GM23338 (cell line): ENCODE data around the gene NKX2-1. TPM values are rescaled to one million over a fixed set of nuclear protein-coding genes. Genes with fewer than 3 reads are reported as not detected.

Experiments used
- ATAC-seq: fragments of 200-7000 bp; cut with Tn5 transposase; 3 replicates; pipeline ENCODE4 v1.9.1; 2020
- DNase-seq: peaks from one replicate; pipeline ENCODE4 v3.0.0-alpha.2; 2015; ENCODE audit warnings: low spot score
- H2AFZ ChIP-seq: fragments of 200-600 bp; sonication (generic); 2 replicates; pipeline ENCODE4 v1.8.0; 2016; ENCODE audit warnings: antibody characterized with exemption, mild to moderate bottlenecking, moderate library complexity
- H3F3A ChIP-seq: fragments of 200-600 bp; sonication (generic); replicated peaks from 2 replicates; pipeline ENCODE4 v1.8.0; 2017; ENCODE audit warnings: antibody characterized with exemption, mixed run types, low read depth
- H3K27ac ChIP-seq: fragments of 200-600 bp; sonication (generic); 2 replicates; pipeline ENCODE4 v1.6.1; 2016; ENCODE audit warnings: low read depth
- H3K27me3 ChIP-seq: fragments of 200-600 bp; sonication (generic); 2 replicates; pipeline ENCODE4 v1.8.0; 2016; ENCODE audit warnings: mild to moderate bottlenecking, mixed run types, moderate library complexity; ENCODE audit not compliant: insufficient read depth
- H3K36me3 ChIP-seq: fragments of 200-600 bp; sonication (generic); 2 replicates; pipeline ENCODE4 v1.8.0; 2016; ENCODE audit warnings: mild to moderate bottlenecking; ENCODE audit not compliant: insufficient read depth
- H3K4me1 ChIP-seq: fragments of 200-600 bp; sonication (generic); 2 replicates; pipeline ENCODE4 v1.8.0; 2016; ENCODE audit warnings: mild to moderate bottlenecking, moderate library complexity; ENCODE audit not compliant: insufficient read depth
- H3K4me2 ChIP-seq: fragments of 200-600 bp; sonication (generic); 2 replicates; pipeline ENCODE4 v1.7.1; 2017; ENCODE audit warnings: mixed run types
- H3K4me3 ChIP-seq: fragments of 200-600 bp; sonication (generic); 2 replicates; pipeline ENCODE4 v1.6.1; 2016; ENCODE audit warnings: mixed run types
- H3K79me2 ChIP-seq: fragments of 200-600 bp; sonication (generic); replicated peaks from 2 replicates; pipeline ENCODE4 v1.8.0; 2017; ENCODE audit warnings: mild to moderate bottlenecking; ENCODE audit not compliant: insufficient read depth
- H3K9me2 ChIP-seq: fragments of 200-600 bp; sonication (generic); 2 replicates; pipeline ENCODE4 v1.8.0; 2017; ENCODE audit not compliant: insufficient read depth
- H4K20me1 ChIP-seq: fragments of 200-600 bp; sonication (generic); replicated peaks from 2 replicates; pipeline ENCODE4 v1.8.0; 2017; ENCODE audit warnings: mild to moderate bottlenecking; ENCODE audit not compliant: insufficient read depth
- H3K27ac Mint-ChIP-seq: 2 replicates; pipeline ENCODE4 v1.8.0; 2020; ENCODE audit warnings: inconsistent platforms, mild to moderate bottlenecking, moderate library complexity, mixed read lengths
- H3K27me3 Mint-ChIP-seq: 3 replicates; pipeline ENCODE4 v1.8.0; 2022; ENCODE audit warnings: low read depth, mild to moderate bottlenecking, moderate library complexity, mixed read lengths, inconsistent platforms; ENCODE audit not compliant: insufficient read depth, poor library complexity
- H3K36me3 Mint-ChIP-seq: 3 replicates; pipeline ENCODE4 v1.8.0; 2021; ENCODE audit warnings: low read depth, mild to moderate bottlenecking, inconsistent platforms, moderate library complexity, mixed read lengths
- H3K4me1 Mint-ChIP-seq: 3 replicates; pipeline ENCODE4 v1.8.0; 2020; ENCODE audit warnings: mild to moderate bottlenecking, inconsistent platforms, mixed read lengths
- H3K4me3 Mint-ChIP-seq: 3 replicates; pipeline ENCODE4 v1.8.0; 2021; ENCODE audit warnings: moderate library complexity, mild to moderate bottlenecking, inconsistent platforms, mixed read lengths
- H3K9me3 Mint-ChIP-seq: 3 replicates; pipeline ENCODE4 v1.8.0; 2020; ENCODE audit warnings: moderate library complexity, mild to moderate bottlenecking, inconsistent platforms, mixed read lengths
- CTCF ChIP-seq, 2 experiments: fragments of 200-600 bp in 1 of 2; sonication (generic) in 1 of 2; conservative IDR thresholded peaks; 2 replicates each; pipeline versions ENCODE4 v1.5.1 to v1.6.1; 2016 to 2017; ENCODE audit warnings: antibody characterized with exemption in 2 of 2, low read depth in 2 of 2, mild to moderate bottlenecking in 2 of 2, moderate library complexity in 1 of 2
- EZH2 ChIP-seq: fragments of 200-600 bp; sonication (generic); IDR thresholded peaks from one replicate; pipeline ENCODE4 v1.8.0; 2017; ENCODE audit warnings: antibody characterized with exemption, mild to moderate bottlenecking, low read depth; ENCODE audit not compliant: unreplicated experiment
- EZH2phosphoT487 ChIP-seq: fragments of 200-600 bp; sonication (generic); IDR thresholded peaks from one replicate; pipeline ENCODE4 v1.8.1; 2018; ENCODE audit warnings: antibody characterized with exemption; ENCODE audit not compliant: unreplicated experiment
- JUNB ChIP-seq: IDR thresholded peaks from one replicate; pipeline ENCODE4 v1.6.1; 2016; ENCODE audit warnings: antibody characterized with exemption; ENCODE audit not compliant: unreplicated experiment
- NANOG ChIP-seq: IDR thresholded peaks from 2 replicates; pipeline ENCODE4 v1.6.1; 2016; ENCODE audit warnings: antibody characterized with exemption, borderline replicate concordance
- ZNF114 ChIP-seq: fragments of 250-450 bp; sonication (Bioruptor Pico); IDR thresholded peaks from 2 replicates; pipeline ENCODE4 v1.5.0; 2020; ENCODE audit warnings: mild to moderate bottlenecking, moderate library complexity
- ZNF331 ChIP-seq: fragments of 250-450 bp; sonication (Bioruptor Pico); IDR thresholded peaks from 2 replicates; pipeline ENCODE4 v1.5.0; 2020; ENCODE audit warnings: low read depth, mild to moderate bottlenecking, moderate library complexity
- polyA plus RNA-seq: library from polyadenylated mRNA; unstranded; fragments of >200 nt; fragmentation: Nextera tagmentation; extraction: Ambion mirVana; gene quantifications from 2 replicates; pipeline ENCODE4 v1.2.1, GENCODE V29; 2016
- total RNA-seq: library from RNA; depleted of rRNA; stranded (reverse); fragments of >200 nt; shearing (Covaris generic); gene quantifications from 2 replicates; pipeline ENCODE4 v1.2.3, GENCODE V29; 2014

Gene NKX2-1
- total and polyA plus RNA-seq, 2 experiments from 2014 or later = not detected

GRCh38 chr14:36508418-36509068, 11.5 kb downstream of the NKX2-1 start:
- Mint-ChIP-seq H3K4me3 (peak overlapping the region; percentile 55), H3K27me3 (peaks cover 92% of the 10 kb centered on the region), H3K36me3 (no peaks in the 10 kb centered on the region), H3K27ac (no peak overlapping the region), H3K9me3 (peaks cover 10% of the 10 kb centered on the region; the same call in 2 of the 3 replicates), H3K4me1 (peaks cover 68% of the 10 kb centered on the region)
- no peaks in the 10 kb centered on the region for H3K79me2 ChIP-seq
- H3K4me2 ChIP-seq = peak overlapping the region; percentile 69
- H3K4me1 ChIP-seq = peaks cover 72% of the 10 kb centered on the region
- ATAC-seq (peak; percentile 2; the same call in 2 of the 3 replicates), DNase-seq (peak; percentile 62)
- H3K9me2 ChIP-seq = no peaks in the 10 kb centered on the region
- H2AFZ ChIP-seq = no peak overlapping the region
- peaks cover 100% of the 10 kb centered on the region for H3K27me3 ChIP-seq
- TF ChIP-seq EZH2phosphoT487 (peak; percentile 26), JUNB (no peak), ZNF114 (no peak), NANOG (no peak), EZH2 (peak; percentile 88)
- H3K36me3 ChIP-seq = no peaks in the 10 kb centered on the region
- H3K4me3 ChIP-seq = peak overlapping the region; percentile 52
- peaks cover 53% of the 10 kb centered on the region for H3F3A ChIP-seq
- peaks cover 37% of the 10 kb centered on the region for H4K20me1 ChIP-seq
- H3K27ac ChIP-seq = no peak overlapping the region

- Histone ChIP-seq H3K4me3 (peak overlapping the region; percentile 52), H3K4me2 (peak overlapping the region; percentile 69), H3K27me3 (peaks cover 100% of the 10 kb centered on the region), H3F3A (peaks cover 54% of the 10 kb centered on the region), H3K9me2 (no peaks in the 10 kb centered on the region), H3K4me1 (peaks cover 72% of the 10 kb centered on the region), H4K20me1 (peaks cover 40% of the 10 kb centered on the region), H2AFZ (no peak overlapping the region), H3K79me2 (no peaks in the 10 kb centered on the region), H3K36me3 (no peaks in the 10 kb centered on the region), H3K27ac (no peak overlapping the region)
- Mint-ChIP-seq H3K9me3 (peaks cover 10% of the 10 kb centered on the region; the same call in 2 of the 3 replicates), H3K4me3 (peak overlapping the region; percentile 55), H3K4me1 (peaks cover 67% of the 10 kb centered on the region), H3K36me3 (no peaks in the 10 kb centered on the region), H3K27ac (no peak overlapping the region), H3K27me3 (peaks cover 92% of the 10 kb centered on the region)
- DNase-seq (peak; percentile 46), ATAC-seq (no peak)
- TF ChIP-seq CTCF (conservative IDR thresholded peaks at IDR 0.05; ENCODE audit: low read depth in 2 of 2) = no peak
- TF ChIP-seq EZH2 = peak; percentile 95
- TF ChIP-seq EZH2phosphoT487 = peak; percentile 73
- TF ChIP-seq ZNF331 (CRISPR knock-in tag) = no peak
Measured at GRCh38 chr14:36507847-36508417, 12.1 kb downstream of the NKX2-1 start.
